NK-92 (cell line): ENCODE results near the gene KLRF1.
"Not testable (repeated sequence)": the region's sequence is repeated elsewhere in the genome, so short reads cannot be mapped to it uniquely, and the experiment has no call there.

Experiments used
- DNase-seq: peaks from one replicate; lab custom pipeline; 2025; ENCODE audit not compliant: unreplicated experiment; lab: John Stamatoyannopoulos, UW

Gene KLRF1

DNA sequence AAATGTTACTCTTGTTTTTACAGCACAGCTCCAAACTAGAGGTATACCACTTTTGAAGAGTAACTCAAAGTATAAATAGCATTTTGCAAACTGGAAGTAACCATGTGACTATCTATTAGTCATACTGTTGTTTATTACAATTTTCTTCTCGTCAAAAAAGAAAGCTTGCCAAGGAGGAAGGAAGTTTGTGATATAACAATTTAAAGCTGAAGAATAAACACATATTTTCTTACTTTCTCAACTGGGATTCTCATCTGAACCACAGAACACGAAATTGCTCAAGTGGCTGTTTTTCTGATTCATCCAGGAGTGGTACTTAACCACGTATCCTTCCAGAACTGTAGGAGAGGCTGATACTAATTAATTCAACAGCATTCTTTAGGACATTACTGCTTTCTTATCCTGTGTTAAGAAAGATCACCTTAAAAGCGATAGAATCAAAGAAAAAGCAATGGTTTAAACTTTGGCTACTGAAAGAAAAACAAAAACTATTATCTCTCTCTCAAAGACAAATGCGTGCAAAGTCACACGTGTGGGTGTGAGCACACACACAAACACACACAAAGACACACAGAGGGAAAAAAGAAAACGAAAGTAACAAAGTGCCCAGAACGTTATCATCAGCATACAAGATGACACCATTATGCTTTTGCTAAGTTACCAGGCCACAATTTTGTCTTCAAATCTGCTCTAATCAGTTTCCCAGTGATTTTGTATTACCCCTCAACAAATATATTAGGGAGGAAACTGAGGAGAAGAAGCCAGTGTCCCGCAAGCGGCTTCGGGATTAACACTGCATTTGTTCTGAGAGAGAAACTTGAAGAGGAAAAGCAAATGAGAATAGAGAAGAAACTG lies 42.3 kb downstream of the KLRF1 start, which contains the start of gene CLEC2B:
TSS of gene CLEC2B (minus strand) at position 48 of the 855 bp plus-strand sequence.
- DNase-seq: no peak

- DNase-seq: no peak
Observed at GRCh38 chr12:9870286-9870866, 43.1 kb downstream of the KLRF1 start.

GRCh38 chr12:9872162-9872561 lies 44.9 kb downstream of the KLRF1 start:
- DNase-seq: no peak

DNA sequence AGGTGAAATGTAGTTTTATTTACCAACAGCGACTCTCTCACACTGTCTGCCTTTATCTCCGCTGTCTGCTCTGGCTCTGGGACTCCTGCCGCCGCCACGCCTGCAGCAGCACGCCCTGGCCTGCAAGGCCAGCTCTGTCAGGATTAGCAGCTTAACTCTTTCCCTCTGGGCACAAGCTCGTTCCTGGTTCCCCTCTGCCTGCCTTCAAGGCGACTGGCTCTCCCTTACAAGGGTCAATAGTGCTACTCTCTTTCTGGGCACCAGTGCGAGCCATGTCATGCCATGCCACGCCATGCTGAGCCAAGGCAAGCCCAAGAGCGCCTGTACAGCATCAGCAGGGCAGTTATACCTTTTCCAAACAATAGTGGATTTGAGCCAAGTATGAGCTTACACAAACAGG lies 45.5 kb downstream of the KLRF1 start:
- DNase-seq: no peak

- not testable (repeated sequence) for DNase-seq
Observed at GRCh38 chr12:9876120-9876519, 48.8 kb downstream of the KLRF1 start.

GRCh38 chr12:9880532-9881078 lies 53.3 kb downstream of the KLRF1 start:
- DNase-seq: no peak

DNA sequence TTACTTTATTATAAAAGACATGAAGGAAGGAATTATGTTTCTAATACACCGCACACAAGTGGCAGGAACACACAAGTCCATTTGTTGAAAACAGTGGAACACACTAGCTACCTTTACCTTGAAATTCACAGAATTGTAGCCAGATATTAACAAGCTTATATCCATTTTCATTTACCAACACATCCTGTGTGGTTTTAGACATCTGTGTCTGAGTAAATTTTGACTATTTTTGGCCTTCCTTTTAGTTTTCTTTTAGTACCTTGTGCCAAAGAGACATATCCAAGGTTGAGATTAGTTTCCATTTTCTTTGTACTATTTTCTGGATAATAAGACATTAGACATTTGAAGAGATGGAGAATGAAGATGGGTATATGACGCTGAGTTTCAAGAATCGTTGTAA lies 54.0 kb downstream of the KLRF1 start, which contains the start of gene KLRF2:
TSS of gene KLRF2 (plus strand) at position 244 of the 400 bp plus-strand sequence. CDS start at position 351, 107 bp downstream.
- no peak for DNase-seq

DNA sequence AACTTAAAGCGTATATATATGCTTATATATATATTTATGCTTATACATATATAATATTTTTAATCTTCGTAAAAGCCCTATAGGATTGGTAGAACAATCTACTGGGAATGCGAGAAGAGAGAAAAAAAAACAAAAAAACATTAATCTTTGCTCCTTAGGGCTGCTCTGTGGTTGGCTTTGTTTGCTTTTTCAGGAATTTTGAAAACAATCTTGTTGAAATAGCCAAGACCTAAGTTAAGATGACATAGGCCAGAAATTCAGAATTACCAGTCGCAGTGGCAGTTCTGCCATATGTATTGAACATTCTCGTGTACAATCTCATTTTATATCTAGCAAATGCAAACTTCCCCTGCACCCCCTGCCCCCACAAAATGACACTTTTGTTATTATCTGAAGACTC lies 54.7 kb downstream of the KLRF1 start:
- no peak for DNase-seq

DNA sequence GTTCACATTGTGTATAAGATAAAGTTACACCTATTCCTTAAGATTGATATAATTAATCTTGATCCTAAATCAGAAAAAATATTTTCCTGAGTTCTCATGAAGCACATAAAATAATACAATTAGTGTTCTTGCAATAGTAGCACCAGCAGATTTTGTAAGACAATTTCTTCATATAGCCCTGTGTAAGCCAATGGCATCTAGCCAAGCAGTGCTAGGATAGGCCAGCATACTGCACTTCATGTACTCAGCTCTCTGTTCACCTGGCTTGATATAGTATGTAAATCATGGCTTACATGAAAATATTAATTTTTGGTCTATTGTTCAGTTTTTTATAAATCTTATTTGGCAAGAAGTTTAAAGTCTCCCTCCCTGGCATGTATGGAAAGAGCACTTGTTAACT lies 55.9 kb downstream of the KLRF1 start:
- DNase-seq: no peak

DNA sequence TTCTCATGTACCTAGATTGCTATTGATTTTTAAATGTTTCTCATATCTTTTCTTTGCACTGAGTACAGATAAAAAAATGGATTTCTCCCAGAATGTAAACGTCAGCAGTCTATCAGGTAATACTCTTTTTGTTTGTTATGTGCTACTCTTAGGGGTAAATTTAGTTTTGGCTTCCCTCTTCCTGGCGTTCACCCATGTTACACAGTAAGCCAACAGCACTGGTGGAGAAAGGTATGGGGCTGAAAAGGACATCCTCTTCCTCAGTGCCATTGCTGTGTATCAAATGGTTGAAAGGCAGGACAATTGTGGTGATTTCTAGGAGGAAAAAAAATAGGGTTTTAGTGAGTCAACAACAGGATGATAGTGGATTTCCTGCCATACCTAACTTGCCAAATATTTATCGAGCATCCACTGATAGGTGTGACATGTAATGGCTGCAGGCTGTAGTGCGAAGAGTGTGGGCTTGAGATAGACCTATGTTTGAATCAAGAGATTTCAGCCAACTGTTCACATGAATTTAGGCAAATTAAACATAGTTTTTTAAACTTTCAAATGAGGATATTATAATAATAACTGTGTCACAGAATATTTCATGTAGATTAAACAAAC lies 61.5 kb downstream of the KLRF1 start:
- no peak for DNase-seq
